ENCODE data around the gene DNAH10. TPM values are rescaled to one million over a fixed set of nuclear protein-coding genes. Genes with fewer than 3 reads are reported as not detected.

Gene DNAH10
- total RNA-seq, 1 experiment from 2014 or later, result 0.30 TPM

DNA sequence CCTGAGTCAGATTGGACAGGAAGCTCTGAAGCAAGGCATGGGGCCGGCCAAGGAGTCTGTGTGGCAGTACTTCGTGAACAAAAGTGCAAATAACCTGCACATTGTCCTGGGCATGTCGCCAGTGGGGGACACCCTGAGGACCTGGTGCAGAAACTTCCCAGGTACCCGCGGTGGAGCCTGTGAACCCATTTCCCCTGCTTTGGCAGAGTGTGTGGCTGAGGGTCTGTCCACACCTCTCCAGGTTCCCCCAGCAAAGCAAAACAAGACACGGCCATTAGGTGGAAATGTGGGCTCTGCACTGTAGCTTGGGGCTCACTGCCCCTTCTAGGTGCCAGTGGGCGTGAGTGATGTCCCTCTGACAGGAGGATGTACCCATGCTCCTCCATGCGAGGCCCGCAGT is 131.2 kb downstream of the DNAH10 start:
- Histone ChIP-seq H3K27ac (ENCODE audit: low read length) (no peak overlapping the region), H3K9me3 (ENCODE audit: low read length) (no peaks in the 10 kb centered on the region), H3K4me2 (ENCODE audit: low read depth, low read length, poor library complexity, severe bottlenecking) (no peak overlapping the region), H2AFZ (ENCODE audit: low read length) (no peak overlapping the region), H3K27me3 (ENCODE audit: low read length) (no peaks in the 10 kb centered on the region), H3K79me2 (ENCODE audit: low read length) (no peaks in the 10 kb centered on the region), H3K4me3 (ENCODE audit: low read length) (no peak overlapping the region), H3K9ac (ENCODE audit: low read length) (no peak overlapping the region), H3K4me1 (ENCODE audit: low read length) (no peaks in the 10 kb centered on the region), H3K9me2 (replicated peaks; ENCODE audit: insufficient read depth, low read length) (no peaks in the 10 kb centered on the region), H4K20me1 (ENCODE audit: insufficient read depth, low read depth, low read length) (no peaks in the 10 kb centered on the region), H3K36me3 (ENCODE audit: insufficient read depth, low read length) (no peaks in the 10 kb centered on the region)
- DNase-seq, result no peak

DNA sequence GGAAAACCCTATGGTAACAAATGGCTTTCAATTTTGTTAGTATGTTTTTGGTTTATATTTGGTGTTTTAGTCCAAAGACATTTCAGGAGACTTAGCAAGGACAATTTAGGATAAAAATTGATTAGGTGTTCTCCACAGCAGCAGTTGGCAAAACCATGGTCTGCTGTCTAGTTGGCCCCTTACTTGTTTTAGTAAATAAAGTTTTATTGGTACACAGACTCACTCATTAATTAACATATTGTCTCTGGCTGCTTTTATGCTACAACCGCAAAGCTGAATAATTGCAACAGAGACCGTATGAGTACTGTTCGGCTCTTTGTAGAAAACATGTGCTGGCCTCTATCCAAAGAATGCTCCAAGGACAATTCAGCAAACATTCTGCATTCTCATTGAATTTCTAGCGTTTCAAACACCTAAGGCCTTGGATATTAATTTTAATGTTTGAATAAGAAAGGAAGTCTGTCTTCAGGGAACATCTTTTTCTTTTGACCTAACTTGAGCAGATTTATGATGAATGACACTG is 132.8 kb downstream of the DNAH10 start:
- Histone ChIP-seq H2AFZ (ENCODE audit: low read length) (no peak overlapping the region), H3K4me2 (ENCODE audit: low read depth, low read length, poor library complexity, severe bottlenecking) (no peak overlapping the region), H3K9me2 (replicated peaks; ENCODE audit: insufficient read depth, low read length) (no peaks in the 10 kb centered on the region), H3K9ac (ENCODE audit: low read length) (no peak overlapping the region), H3K4me3 (ENCODE audit: low read length) (no peak overlapping the region), H4K20me1 (ENCODE audit: insufficient read depth, low read depth, low read length) (no peaks in the 10 kb centered on the region), H3K4me1 (ENCODE audit: low read length) (no peaks in the 10 kb centered on the region), H3K9me3 (ENCODE audit: low read length) (no peaks in the 10 kb centered on the region), H3K79me2 (ENCODE audit: low read length) (no peaks in the 10 kb centered on the region), H3K27me3 (ENCODE audit: low read length) (no peaks in the 10 kb centered on the region), H3K36me3 (ENCODE audit: insufficient read depth, low read length) (no peaks in the 10 kb centered on the region), H3K27ac (ENCODE audit: low read length) (no peak overlapping the region)
- DNase-seq, result no peak

- Histone ChIP-seq H3K79me2 (ENCODE audit: low read length) (no peaks in the 10 kb centered on the region), H3K9me3 (ENCODE audit: low read length) (no peaks in the 10 kb centered on the region), H3K27ac (ENCODE audit: low read length) (no peak overlapping the region), H3K4me3 (ENCODE audit: low read length) (no peak overlapping the region), H3K9me2 (replicated peaks; ENCODE audit: insufficient read depth, low read length) (no peaks in the 10 kb centered on the region), H3K27me3 (ENCODE audit: low read length) (no peaks in the 10 kb centered on the region), H3K36me3 (ENCODE audit: insufficient read depth, low read length) (no peaks in the 10 kb centered on the region), H3K4me1 (ENCODE audit: low read length) (no peaks in the 10 kb centered on the region), H4K20me1 (ENCODE audit: insufficient read depth, low read depth, low read length) (no peaks in the 10 kb centered on the region), H3K4me2 (ENCODE audit: low read depth, low read length, poor library complexity, severe bottlenecking) (no peak overlapping the region), H2AFZ (ENCODE audit: low read length) (no peak overlapping the region), H3K9ac (ENCODE audit: low read length) (no peak overlapping the region)
- no peak for DNase-seq
These were observed 133.3 kb downstream of the DNAH10 start for GRCh38 chr12:123895451-123895850.

DNA sequence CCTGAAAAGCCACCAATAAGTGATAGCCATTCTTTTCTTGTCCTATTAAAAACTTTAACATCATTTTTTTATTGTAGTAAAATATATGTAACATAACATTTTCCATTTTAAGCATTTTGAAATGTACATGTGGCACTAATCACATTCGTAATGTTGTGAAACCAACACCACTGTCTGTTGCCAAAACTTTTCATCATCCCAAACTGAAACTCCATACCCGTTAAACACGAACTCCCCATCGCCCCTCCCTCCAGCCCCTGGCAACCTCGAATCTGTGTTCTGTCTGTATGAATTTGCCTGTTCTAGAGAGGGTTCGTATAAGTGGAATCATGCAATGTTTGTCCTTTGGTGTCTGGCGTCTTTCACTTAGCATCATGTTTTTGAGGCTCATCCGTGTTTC is 134.7 kb downstream of the DNAH10 start:
- H3K4me2 ChIP-seq (ENCODE audit: low read depth, low read length, poor library complexity, severe bottlenecking), result no peak overlapping the region

DNA sequence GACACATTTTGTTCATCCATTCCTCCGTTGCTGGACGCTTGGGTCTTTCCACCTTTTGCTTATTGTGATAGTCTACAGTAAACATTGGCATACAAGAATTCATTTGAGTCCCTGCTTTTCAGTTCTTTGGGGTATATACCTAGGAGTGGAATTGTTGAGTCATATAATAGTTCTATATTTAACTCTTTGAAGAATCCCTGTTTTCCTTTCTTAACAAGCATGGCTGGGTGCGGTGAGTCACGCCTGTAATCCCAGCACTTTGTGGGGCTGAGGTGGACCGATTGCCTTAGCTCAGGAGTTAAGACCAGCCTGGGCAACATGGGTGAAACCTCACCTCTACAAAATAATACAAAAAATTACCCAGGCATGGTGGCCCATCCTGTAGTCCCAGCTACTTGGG is 135.1 kb downstream of the DNAH10 start:
- no peak for DNase-seq
- H3K27ac ChIP-seq (ENCODE audit: low read length), result no peak overlapping the region
- 0 out of 2 replicates have a peak, but pooled peaks cover under 1% of the 10 kb centered on the region for H4K20me1 ChIP-seq (ENCODE audit: insufficient read depth, low read depth, low read length)
- H3K9me3 ChIP-seq (ENCODE audit: low read length), result no peaks in the 10 kb centered on the region
- no peaks in the 10 kb centered on the region for H3K36me3 ChIP-seq (ENCODE audit: insufficient read depth, low read length)
- no peaks in the 10 kb centered on the region for H3K79me2 ChIP-seq (ENCODE audit: low read length)
- H3K4me1 ChIP-seq (ENCODE audit: low read length), result no peaks in the 10 kb centered on the region
- H2AFZ ChIP-seq (ENCODE audit: low read length), result no peak overlapping the region
- no peaks in the 10 kb centered on the region for H3K9me2 ChIP-seq (replicated peaks; ENCODE audit: insufficient read depth, low read length)
- no peak overlapping the region for H3K4me3 ChIP-seq (ENCODE audit: low read length)
- no peaks in the 10 kb centered on the region for H3K27me3 ChIP-seq (ENCODE audit: low read length)
- H3K9ac ChIP-seq (ENCODE audit: low read length), result no peak overlapping the region
- no peak overlapping the region for H3K4me2 ChIP-seq (ENCODE audit: low read depth, low read length, poor library complexity, severe bottlenecking)

More for the DNA sequence above, 134.7 kb downstream of the DNAH10 start:
- H3K4me3 ChIP-seq (ENCODE audit: low read length), result no peak overlapping the region
- no peaks in the 10 kb centered on the region for H4K20me1 ChIP-seq (ENCODE audit: insufficient read depth, low read depth, low read length)
- no peaks in the 10 kb centered on the region for H3K79me2 ChIP-seq (ENCODE audit: low read length)
- no peak overlapping the region for H3K9ac ChIP-seq (ENCODE audit: low read length)
- no peaks in the 10 kb centered on the region for H3K9me2 ChIP-seq (replicated peaks; ENCODE audit: insufficient read depth, low read length)
- no peak for DNase-seq
- no peak overlapping the region for H3K27ac ChIP-seq (ENCODE audit: low read length)
- H3K4me1 ChIP-seq (ENCODE audit: low read length), result no peaks in the 10 kb centered on the region
- H2AFZ ChIP-seq (ENCODE audit: low read length), result no peak overlapping the region
- H3K36me3 ChIP-seq (ENCODE audit: insufficient read depth, low read length), result no peaks in the 10 kb centered on the region
- no peaks in the 10 kb centered on the region for H3K9me3 ChIP-seq (ENCODE audit: low read length)
- H3K27me3 ChIP-seq (ENCODE audit: low read length), result no peaks in the 10 kb centered on the region

DNA sequence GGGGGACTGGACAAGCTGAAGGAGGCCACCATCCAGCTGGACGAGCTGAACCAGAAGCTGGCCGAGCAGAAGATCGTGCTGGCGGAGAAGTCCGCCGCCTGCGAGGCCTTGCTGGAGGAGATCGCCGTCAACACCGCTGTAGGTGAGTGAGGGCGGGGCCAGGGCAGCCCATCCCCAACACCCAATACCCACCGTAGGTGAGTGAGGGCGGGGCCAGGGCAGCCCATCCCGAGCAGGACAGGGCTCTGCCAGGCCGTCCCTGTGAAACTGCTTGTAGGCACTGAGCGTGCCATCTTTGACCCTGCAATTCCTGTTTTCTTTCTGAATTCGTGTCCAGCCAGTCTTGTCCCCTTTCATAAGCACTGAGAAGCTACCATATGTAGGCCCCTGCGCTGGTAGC is 136.6 kb downstream of the DNAH10 start:
- Histone ChIP-seq H3K9ac (ENCODE audit: low read length) (no peak overlapping the region), H3K9me3 (ENCODE audit: low read length) (no peaks in the 10 kb centered on the region), H3K27ac (ENCODE audit: low read length) (no peak overlapping the region), H4K20me1 (ENCODE audit: insufficient read depth, low read depth, low read length) (0 out of 2 replicates have a peak, but pooled peaks cover 3% of the 10 kb centered on the region), H3K4me3 (ENCODE audit: low read length) (no peak overlapping the region), H3K9me2 (replicated peaks; ENCODE audit: insufficient read depth, low read length) (no peaks in the 10 kb centered on the region), H3K36me3 (ENCODE audit: insufficient read depth, low read length) (no peaks in the 10 kb centered on the region), H3K79me2 (ENCODE audit: low read length) (no peaks in the 10 kb centered on the region), H3K4me1 (ENCODE audit: low read length) (no peaks in the 10 kb centered on the region), H2AFZ (ENCODE audit: low read length) (no peak overlapping the region), H3K4me2 (ENCODE audit: low read depth, low read length, poor library complexity, severe bottlenecking) (no peak overlapping the region), H3K27me3 (ENCODE audit: low read length) (no peaks in the 10 kb centered on the region)
- DNase-seq, result no peak

GRCh38 chr12:123899368-123899767 is 137.3 kb downstream of the DNAH10 start:
- Histone ChIP-seq H3K9ac (ENCODE audit: low read length) (no peak overlapping the region), H3K27me3 (ENCODE audit: low read length) (no peaks in the 10 kb centered on the region), H3K9me2 (replicated peaks; ENCODE audit: insufficient read depth, low read length) (no peaks in the 10 kb centered on the region), H3K36me3 (ENCODE audit: insufficient read depth, low read length) (no peaks in the 10 kb centered on the region), H2AFZ (ENCODE audit: low read length) (no peak overlapping the region), H3K9me3 (ENCODE audit: low read length) (no peaks in the 10 kb centered on the region), H3K4me1 (ENCODE audit: low read length) (no peaks in the 10 kb centered on the region), H3K4me3 (ENCODE audit: low read length) (no peak overlapping the region), H3K4me2 (ENCODE audit: low read depth, low read length, poor library complexity, severe bottlenecking) (no peak overlapping the region), H3K79me2 (ENCODE audit: low read length) (no peaks in the 10 kb centered on the region), H4K20me1 (ENCODE audit: insufficient read depth, low read depth, low read length) (0 out of 2 replicates have a peak, but pooled peaks cover 3% of the 10 kb centered on the region), H3K27ac (ENCODE audit: low read length) (no peak overlapping the region)
- no peak for DNase-seq

- Histone ChIP-seq H3K9ac (ENCODE audit: low read length) (no peak overlapping the region), H3K27ac (ENCODE audit: low read length) (no peak overlapping the region), H3K79me2 (ENCODE audit: low read length) (no peaks in the 10 kb centered on the region), H3K4me1 (ENCODE audit: low read length) (peaks cover 4% of the 10 kb centered on the region), H3K9me2 (replicated peaks; ENCODE audit: insufficient read depth, low read length) (no peaks in the 10 kb centered on the region), H3K4me2 (ENCODE audit: low read depth, low read length, poor library complexity, severe bottlenecking) (no peak overlapping the region), H4K20me1 (ENCODE audit: insufficient read depth, low read depth, low read length) (0 out of 2 replicates have a peak, but pooled peaks cover 3% of the 10 kb centered on the region), H3K27me3 (ENCODE audit: low read length) (no peaks in the 10 kb centered on the region), H3K4me3 (ENCODE audit: low read length) (no peak overlapping the region), H3K36me3 (ENCODE audit: insufficient read depth, low read length) (no peaks in the 10 kb centered on the region), H2AFZ (ENCODE audit: low read length) (no peak overlapping the region), H3K9me3 (ENCODE audit: low read length) (no peaks in the 10 kb centered on the region)
- DNase-seq, result no peak
These were observed 138.8 kb downstream of the DNAH10 start for GRCh38 chr12:123900871-123901376.
